GM12865 (cell line): ENCODE data around the gene RDH11.
A peak's percentile ranks its signal among the peaks of the same experiment; 100 is the strongest.

Experiments
- DNase-seq: peaks from one replicate; pipeline ENCODE4 v3.0.0; 2010; ENCODE audit warnings: low read depth
- H3K4me3 ChIP-seq: 2 replicates; pipeline ENCODE4 v1.5.1; 2011; ENCODE audit warnings: mild to moderate bottlenecking, low read depth, low read length, control low read depth
- CTCF ChIP-seq: IDR thresholded peaks from 2 replicates; pipeline ENCODE4 v1.5.1; 2011; ENCODE audit warnings: low read length, control low read depth, low read depth, inconsistent platforms; ENCODE audit not compliant: insufficient read depth; ENCODE audit errors: missing control alignments

The RDH11 gene

DNA sequence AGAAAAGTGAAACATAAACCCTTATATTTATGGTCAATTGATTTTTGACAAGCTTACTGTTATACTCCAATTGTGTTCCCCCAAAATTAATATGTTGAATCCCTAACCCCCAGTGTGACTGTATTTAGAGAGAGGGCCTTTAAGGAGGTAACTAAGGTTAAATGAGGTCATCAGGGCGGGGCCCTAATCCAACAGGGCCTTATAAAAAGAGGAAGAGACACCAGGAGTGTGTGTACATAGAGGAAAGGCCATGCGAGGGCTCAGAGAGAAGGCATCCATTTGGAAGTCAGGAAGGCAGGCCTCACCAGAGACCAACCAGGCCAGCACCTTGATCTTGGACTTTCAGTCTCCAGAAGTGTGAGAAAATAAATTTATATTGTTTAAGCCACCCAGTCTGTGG is 14.6 kb downstream of the RDH11 start:
- no peak for TF ChIP-seq CTCF
- DNase-seq: no peak

GRCh38 chr14:67680121-67680602 is 15.4 kb downstream of the RDH11 start:
- peak; percentile 90 for DNase-seq
- no peak for TF ChIP-seq CTCF
- H3K4me3 ChIP-seq: no peak overlapping the region

More for the DNA sequence above, 14.6 kb downstream of the RDH11 start:
- H3K4me3 ChIP-seq: no peak overlapping the region

DNA sequence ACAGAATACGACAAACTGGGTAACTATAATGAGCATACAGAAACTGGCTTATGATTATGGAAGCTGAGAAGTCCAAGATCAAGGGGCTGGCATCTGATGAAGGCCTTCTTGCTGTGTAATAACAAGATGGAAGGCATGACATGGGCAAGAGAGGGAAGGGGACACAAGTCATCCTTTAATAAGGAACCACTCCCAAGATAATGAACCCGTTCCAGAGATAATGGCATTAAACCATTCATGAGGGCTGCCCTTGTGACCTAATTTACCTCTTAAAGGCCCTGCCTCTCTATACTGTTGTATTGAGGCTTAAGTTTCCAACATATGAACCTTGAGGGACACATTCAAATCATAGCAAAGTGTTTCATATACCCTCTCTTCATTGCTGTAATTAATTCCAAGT is 16.6 kb downstream of the RDH11 start:
- DNase-seq: no peak
- no peak overlapping the region for H3K4me3 ChIP-seq
- TF ChIP-seq CTCF: no peak

GRCh38 chr14:67675219-67675582 is 20.4 kb downstream of the RDH11 start:
- H3K4me3 ChIP-seq: peak overlapping the region; percentile 89
- DNase-seq: no peak
- TF ChIP-seq CTCF: no peak

GRCh38 chr14:67674480-67675218 is 20.9 kb downstream of the RDH11 start, which contains the start of gene VTI1B:
VTI1B (minus strand) TSS chr14:67674632; CDS start chr14:67674489, 143 bp downstream.
- peak within 1 kb of the TSS; percentile 89 for H3K4me3 ChIP-seq
- peak; percentile 86 for DNase-seq
- TF ChIP-seq CTCF: no peak

- H3K4me3 ChIP-seq: peak overlapping the region; percentile 89
- peak; percentile 14 for TF ChIP-seq CTCF
- peak; percentile 47 for DNase-seq
These were observed 21.5 kb downstream of the RDH11 start for GRCh38 chr14:67674139-67674479.

- no peak for TF ChIP-seq CTCF
- peak overlapping the region; percentile 89 for H3K4me3 ChIP-seq
- DNase-seq: no peak
These were observed 22.1 kb downstream of the RDH11 start for GRCh38 chr14:67673451-67673850.
